Measurements from ENCODE around the gene SLC49A4. TPM values are rescaled to one million over a fixed set of nuclear protein-coding genes. Genes with fewer than 3 reads are reported as not detected.

Gene SLC49A4
- total and polyA plus RNA-seq, 4 donors = 14.1 to 23.0 (median 21.2) TPM

DNA sequence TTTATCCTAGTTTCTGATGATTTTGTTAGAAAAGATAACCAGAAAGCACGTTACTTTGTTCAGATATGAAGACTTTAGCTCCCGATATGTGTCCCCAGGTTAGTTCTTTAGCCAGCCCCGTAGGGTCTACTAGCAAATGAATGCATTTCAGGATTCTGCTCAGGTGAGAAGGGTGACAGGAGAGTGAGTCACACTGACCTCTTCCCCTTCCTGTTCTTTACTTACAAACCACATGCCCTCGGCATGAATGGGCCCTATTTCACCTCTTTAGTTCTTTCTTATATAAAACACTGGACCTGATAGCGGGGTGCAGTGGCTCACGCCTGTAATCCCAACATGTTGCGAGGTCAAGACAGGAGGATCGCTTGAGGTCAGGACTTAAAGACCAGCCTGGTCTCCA, 98.4 kb downstream of the SLC49A4 start:
- no peaks in the 10 kb centered on the region for H3K27me3 ChIP-seq (ENCODE audit: control insufficient read depth, insufficient read depth, low read length)
- 83% methylated on average over 4 of the region's 8 CpGs for WGBS (ENCODE audit: insufficient coverage)

DNA sequence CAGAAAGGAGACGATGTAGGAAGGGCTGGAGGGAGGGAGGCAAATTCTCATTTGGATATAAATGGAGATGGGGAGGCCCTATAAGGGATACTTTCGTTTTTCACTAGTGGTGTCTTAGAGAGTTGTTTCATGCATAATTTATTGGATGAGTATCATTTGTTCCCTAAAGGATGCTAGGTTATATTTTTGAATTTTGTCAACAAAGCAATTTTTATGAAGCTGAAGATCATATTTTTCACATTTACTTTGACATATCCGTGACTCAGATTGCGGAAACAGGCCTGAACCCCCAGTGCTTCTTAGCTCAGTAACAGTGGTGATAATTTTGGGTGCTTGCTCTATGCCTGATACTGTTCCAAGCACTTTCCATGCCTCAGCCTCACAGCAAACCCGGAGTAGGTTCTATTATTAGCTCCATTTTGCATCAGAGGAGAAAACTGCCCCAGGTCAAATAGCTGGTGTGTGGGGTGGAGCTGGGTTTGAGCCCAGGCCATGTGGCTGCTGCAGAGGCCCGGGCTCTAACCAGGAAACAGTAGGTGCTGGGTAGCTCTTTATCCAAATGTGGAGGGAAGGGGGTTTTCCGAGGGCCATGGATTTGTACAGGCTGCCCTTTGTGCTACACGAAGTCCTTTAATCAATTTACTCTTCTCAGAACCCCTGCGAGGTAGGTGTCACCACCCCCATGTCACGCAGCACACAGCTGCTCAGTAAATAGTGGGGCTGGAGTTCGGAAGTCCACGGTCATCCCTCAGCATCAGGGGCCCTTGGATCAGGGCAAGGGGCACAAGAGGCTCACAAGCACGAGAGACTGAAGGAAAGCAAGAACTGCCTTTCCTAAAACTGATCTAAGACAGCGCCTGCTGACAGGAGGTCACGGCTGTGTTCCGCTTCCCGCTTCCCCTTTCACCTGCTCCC, 99.1 kb downstream of the SLC49A4 start:
- no peak for DNase-seq (ENCODE audit: low read depth in 4 of 6, low spot score in 6 of 6)
- 79% methylated on average over 7 of the region's 17 CpGs for WGBS (ENCODE audit: insufficient coverage)
- Histone ChIP-seq H3K4me1 (ENCODE audit: control insufficient read depth, insufficient read depth, low read length) (peaks cover 8% of the 10 kb centered on the region), H3K27ac (ENCODE audit: low read depth, low read length) (no peak overlapping the region), H3K27me3 (ENCODE audit: control insufficient read depth, insufficient read depth, low read length) (no peaks in the 10 kb centered on the region), H3K4me3 (ENCODE audit: low read depth, low read length) (no peak overlapping the region), H3K36me3 (ENCODE audit: control insufficient read depth, insufficient read depth, low read length) (no peaks in the 10 kb centered on the region), H3K9me3 (ENCODE audit: control insufficient read depth, insufficient read depth, low read length) (no peaks in the 10 kb centered on the region)

More for the DNA sequence above, 98.4 kb downstream of the SLC49A4 start:
- H3K4me3 ChIP-seq (ENCODE audit: low read depth, low read length) = no peak overlapping the region
- DNase-seq (ENCODE audit: low read depth in 4 of 6, low spot score in 6 of 6) = no peak
- H3K4me1 ChIP-seq (ENCODE audit: control insufficient read depth, insufficient read depth, low read length) = peaks cover 8% of the 10 kb centered on the region
- H3K9me3 ChIP-seq (ENCODE audit: control insufficient read depth, insufficient read depth, low read length) = no peaks in the 10 kb centered on the region
- H3K36me3 ChIP-seq (ENCODE audit: control insufficient read depth, insufficient read depth, low read length) = no peaks in the 10 kb centered on the region
- H3K27ac ChIP-seq (ENCODE audit: low read depth, low read length) = no peak overlapping the region

DNA sequence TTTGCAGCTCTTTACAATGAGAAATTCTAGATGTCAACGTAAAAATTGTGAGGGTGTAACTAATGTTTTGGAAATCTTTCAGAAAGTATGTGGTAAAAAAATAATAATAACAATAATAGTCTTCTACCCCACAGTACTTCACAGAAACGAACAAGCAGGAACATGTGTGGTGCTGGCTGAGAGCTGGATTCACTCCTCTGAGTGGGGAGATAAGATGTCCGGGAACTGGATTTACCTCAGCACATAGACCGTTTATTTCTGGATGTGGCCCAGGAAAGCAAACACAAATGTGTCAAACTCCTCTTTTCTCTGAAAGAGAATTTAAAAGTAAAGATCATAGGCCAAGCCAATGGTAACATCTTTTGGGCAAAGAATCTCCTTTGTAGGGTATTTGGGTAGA, 103.4 kb downstream of the SLC49A4 start:
- Histone ChIP-seq H3K9me3 (ENCODE audit: control insufficient read depth, insufficient read depth, low read length) (no peaks in the 10 kb centered on the region), H3K4me1 (ENCODE audit: control insufficient read depth, insufficient read depth, low read length) (no peaks in the 10 kb centered on the region), H3K4me3 (ENCODE audit: low read depth, low read length) (no peak overlapping the region), H3K36me3 (ENCODE audit: control insufficient read depth, insufficient read depth, low read length) (no peaks in the 10 kb centered on the region), H3K27me3 (ENCODE audit: control insufficient read depth, insufficient read depth, low read length) (no peaks in the 10 kb centered on the region), H3K27ac (ENCODE audit: low read depth, low read length) (no peak overlapping the region)
- no peak for DNase-seq (ENCODE audit: low read depth in 4 of 6, low spot score in 6 of 6)
- no CpG with 5 or more reads among the region's 4 CpGs for WGBS (ENCODE audit: insufficient coverage)

DNA sequence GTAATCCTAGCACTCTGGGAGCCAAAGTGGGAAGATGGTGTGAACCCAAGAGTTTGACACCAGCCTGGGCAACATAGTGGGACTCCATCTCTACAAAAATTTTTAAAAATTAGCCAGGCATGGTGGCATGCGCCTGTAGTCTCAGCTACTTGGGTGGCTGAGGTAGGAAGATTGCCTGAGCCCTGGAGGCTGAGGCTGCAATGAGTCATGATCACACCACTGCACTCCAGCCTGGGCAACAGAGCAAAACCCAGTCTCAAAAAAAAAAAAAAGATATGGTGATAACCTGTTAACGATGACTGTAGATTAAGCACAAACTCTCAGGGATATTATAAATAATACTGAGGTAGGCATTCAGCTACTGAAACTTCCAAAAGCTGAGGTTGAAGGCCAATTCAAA, 107.5 kb downstream of the SLC49A4 start:
- no peak overlapping the region for H3K27ac ChIP-seq (ENCODE audit: low read depth, low read length)
- WGBS (ENCODE audit: insufficient coverage) = no CpG with 5 or more reads among the region's 2 CpGs
- no peaks in the 10 kb centered on the region for H3K36me3 ChIP-seq (ENCODE audit: control insufficient read depth, insufficient read depth, low read length)

DNA sequence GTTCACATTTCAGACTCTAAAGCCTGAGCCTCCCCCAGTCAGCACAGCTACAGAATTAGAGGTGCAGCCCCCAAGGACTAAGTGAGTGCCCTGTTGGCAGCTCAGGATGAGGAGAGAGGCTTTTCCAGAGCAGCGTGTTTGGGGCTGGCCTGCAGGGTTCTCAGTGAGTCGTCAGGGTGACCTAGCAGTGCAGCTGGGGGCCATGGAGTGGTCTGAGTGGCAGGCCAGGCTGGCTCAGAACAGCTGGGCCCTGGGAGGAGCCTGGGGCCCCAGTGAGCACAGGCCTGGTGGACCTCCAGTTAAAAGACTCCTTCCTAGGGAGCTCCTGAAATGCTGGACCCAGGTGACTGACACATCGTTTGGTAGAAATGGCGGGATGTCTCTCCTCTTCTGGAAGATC, 108.3 kb downstream of the SLC49A4 start:
- no peak for DNase-seq (ENCODE audit: low read depth in 4 of 6, low spot score in 6 of 6)
- no peak overlapping the region for H3K4me3 ChIP-seq (ENCODE audit: low read depth, low read length)
- no peaks in the 10 kb centered on the region for H3K36me3 ChIP-seq (ENCODE audit: control insufficient read depth, insufficient read depth, low read length)
- 37% methylated on average over 2 of the region's 4 CpGs for WGBS (ENCODE audit: insufficient coverage)
- H3K9me3 ChIP-seq (ENCODE audit: control insufficient read depth, insufficient read depth, low read length) = no peaks in the 10 kb centered on the region
- H3K4me1 ChIP-seq (ENCODE audit: control insufficient read depth, insufficient read depth, low read length) = no peaks in the 10 kb centered on the region
- H3K27me3 ChIP-seq (ENCODE audit: control insufficient read depth, insufficient read depth, low read length) = no peaks in the 10 kb centered on the region
- H3K27ac ChIP-seq (ENCODE audit: low read depth, low read length) = no peak overlapping the region

More for the DNA sequence above, 107.5 kb downstream of the SLC49A4 start:
- Histone ChIP-seq H3K9me3 (ENCODE audit: control insufficient read depth, insufficient read depth, low read length) (no peaks in the 10 kb centered on the region), H3K27me3 (ENCODE audit: control insufficient read depth, insufficient read depth, low read length) (no peaks in the 10 kb centered on the region), H3K4me3 (ENCODE audit: low read depth, low read length) (no peak overlapping the region), H3K4me1 (ENCODE audit: control insufficient read depth, insufficient read depth, low read length) (no peaks in the 10 kb centered on the region)
- DNase-seq (ENCODE audit: low read depth in 4 of 6, low spot score in 6 of 6) = no peak

DNA sequence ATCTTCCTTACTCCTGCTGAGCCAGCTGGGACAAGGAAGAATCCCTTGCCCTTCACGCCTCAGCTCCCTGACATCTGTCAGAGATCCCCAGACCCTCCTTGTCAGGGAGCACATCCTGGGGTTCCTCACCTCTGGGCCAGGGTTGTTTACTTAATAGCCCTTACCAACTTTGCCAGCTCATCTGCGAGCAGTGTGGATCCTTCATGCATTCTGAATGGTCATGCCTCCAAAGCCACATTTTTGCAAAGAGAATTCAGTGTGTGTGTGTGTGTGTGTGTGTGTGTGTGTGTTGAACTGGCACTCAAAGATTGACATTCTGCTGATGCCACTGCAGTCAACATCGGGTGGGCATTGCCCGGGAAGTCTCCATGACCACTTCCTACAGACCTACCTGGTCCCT, 112.6 kb downstream of the SLC49A4 start:
- Histone ChIP-seq H3K9me3 (ENCODE audit: control insufficient read depth, insufficient read depth, low read length) (no peaks in the 10 kb centered on the region), H3K4me1 (ENCODE audit: control insufficient read depth, insufficient read depth, low read length) (no peaks in the 10 kb centered on the region), H3K36me3 (ENCODE audit: control insufficient read depth, insufficient read depth, low read length) (peaks cover 28% of the 10 kb centered on the region), H3K27me3 (ENCODE audit: control insufficient read depth, insufficient read depth, low read length) (no peaks in the 10 kb centered on the region), H3K4me3 (ENCODE audit: low read depth, low read length) (no peak overlapping the region), H3K27ac (ENCODE audit: low read depth, low read length) (no peak overlapping the region)
- WGBS (ENCODE audit: insufficient coverage) = 68% methylated on average over 3 of the region's 4 CpGs
- no peak for DNase-seq (ENCODE audit: low read depth in 4 of 6, low spot score in 6 of 6)

DNA sequence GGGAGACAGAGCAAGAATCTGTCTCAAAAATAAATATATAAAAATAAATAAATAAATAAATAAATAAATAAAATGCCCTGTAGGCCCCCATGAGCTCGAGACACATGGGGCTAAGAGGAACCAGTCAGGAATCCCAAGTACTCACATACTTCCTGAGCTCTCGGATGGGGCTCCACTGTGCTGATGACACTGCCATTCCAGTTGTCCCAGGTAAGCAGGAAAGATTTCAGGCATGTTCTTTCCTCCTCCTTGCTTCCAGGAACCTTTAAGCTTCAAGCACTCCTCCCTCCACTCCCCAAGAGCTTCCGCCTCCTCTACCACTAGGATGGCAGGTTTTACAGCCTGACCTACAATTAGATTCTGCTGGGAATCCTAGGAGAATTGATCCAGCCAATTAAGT, 113.4 kb downstream of the SLC49A4 start:
- Histone ChIP-seq H3K36me3 (ENCODE audit: control insufficient read depth, insufficient read depth, low read length) (peaks cover 36% of the 10 kb centered on the region), H3K27me3 (ENCODE audit: control insufficient read depth, insufficient read depth, low read length) (no peaks in the 10 kb centered on the region), H3K4me3 (ENCODE audit: low read depth, low read length) (no peak overlapping the region), H3K27ac (ENCODE audit: low read depth, low read length) (no peak overlapping the region), H3K9me3 (ENCODE audit: control insufficient read depth, insufficient read depth, low read length) (no peaks in the 10 kb centered on the region), H3K4me1 (ENCODE audit: control insufficient read depth, insufficient read depth, low read length) (no peaks in the 10 kb centered on the region)
- WGBS (ENCODE audit: insufficient coverage) = 91% methylated on average over 2 of the region's 3 CpGs
- peak in 1 of 6 donors; percentile 56 for DNase-seq (ENCODE audit: low read depth in 4 of 6, low spot score in 6 of 6)

DNA sequence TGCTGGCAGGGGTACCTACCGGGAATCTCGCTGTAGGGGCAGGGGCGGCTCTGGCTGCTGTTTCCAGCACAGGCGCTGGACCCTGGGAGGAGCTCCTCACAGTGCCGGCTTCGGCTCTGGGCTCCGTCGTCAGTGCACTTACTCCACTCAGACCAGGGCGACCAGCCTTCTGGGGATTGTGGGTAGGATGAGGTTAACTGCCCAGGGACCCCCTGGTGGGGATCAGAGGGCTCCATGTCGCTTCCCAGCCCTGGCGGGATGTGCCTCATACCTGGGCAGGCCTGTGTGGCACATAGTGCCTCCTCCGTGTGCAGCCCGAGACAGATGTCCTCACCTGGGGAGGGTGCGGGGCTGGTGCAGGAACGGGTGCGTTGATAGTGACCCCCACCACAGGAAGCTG, 117.0 kb downstream of the SLC49A4 start:
- H3K9me3 ChIP-seq (ENCODE audit: control insufficient read depth, insufficient read depth, low read length) = no peaks in the 10 kb centered on the region
- no peak overlapping the region for H3K4me3 ChIP-seq (ENCODE audit: low read depth, low read length)
- WGBS (ENCODE audit: insufficient coverage) = 92% methylated on average over 14 of the region's 16 CpGs
- H3K27ac ChIP-seq (ENCODE audit: low read depth, low read length) = no peak overlapping the region
- H3K4me1 ChIP-seq (ENCODE audit: control insufficient read depth, insufficient read depth, low read length) = no peaks in the 10 kb centered on the region
- no peak for DNase-seq (ENCODE audit: low read depth in 4 of 6, low spot score in 6 of 6)
- no peaks in the 10 kb centered on the region for H3K27me3 ChIP-seq (ENCODE audit: control insufficient read depth, insufficient read depth, low read length)
- H3K36me3 ChIP-seq (ENCODE audit: control insufficient read depth, insufficient read depth, low read length) = peaks cover 51% of the 10 kb centered on the region

DNA sequence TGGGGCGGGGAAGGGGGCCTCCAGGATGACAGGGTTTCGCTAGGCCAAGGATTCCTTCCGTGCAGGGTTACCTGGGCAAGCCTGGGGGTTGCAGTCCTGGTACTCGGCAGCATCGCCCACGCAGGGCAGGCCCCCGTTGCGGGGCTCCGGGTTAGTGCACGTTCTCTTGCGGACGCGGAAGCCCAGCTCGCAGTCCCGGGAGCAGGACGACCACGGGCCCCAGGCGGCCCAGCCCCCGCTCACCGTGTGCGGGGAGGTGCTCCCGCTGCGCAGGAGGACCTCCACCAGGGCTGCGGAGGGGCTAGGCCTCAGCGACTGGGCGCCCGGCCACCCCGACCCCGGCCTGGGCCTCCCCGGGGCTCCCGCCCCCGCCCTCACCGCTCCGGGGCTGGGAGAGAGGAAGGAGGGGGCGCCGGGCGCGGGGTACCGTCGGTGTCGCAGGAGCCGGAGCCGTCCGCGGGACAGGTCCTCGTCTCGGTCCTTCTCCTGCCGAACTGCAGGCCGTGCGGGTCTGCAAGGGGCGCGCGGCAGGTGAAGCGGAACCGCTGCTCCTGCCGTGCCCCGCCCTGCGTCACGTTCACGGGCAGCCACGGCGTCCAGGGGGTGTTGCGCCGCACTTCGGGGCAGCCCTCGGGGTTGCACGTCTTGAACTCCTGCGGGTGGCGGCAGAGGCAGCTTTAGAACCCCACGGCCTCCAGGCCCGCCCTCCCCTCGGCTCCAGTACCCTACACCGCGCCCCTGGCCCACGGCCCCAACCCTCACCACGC, 118.1 kb downstream of the SLC49A4 start:
- Histone ChIP-seq H3K4me3 (ENCODE audit: low read depth, low read length) (no peak overlapping the region), H3K9me3 (ENCODE audit: control insufficient read depth, insufficient read depth, low read length) (no peaks in the 10 kb centered on the region), H3K27me3 (ENCODE audit: control insufficient read depth, insufficient read depth, low read length) (no peaks in the 10 kb centered on the region), H3K27ac (ENCODE audit: low read depth, low read length) (no peak overlapping the region), H3K36me3 (ENCODE audit: control insufficient read depth, insufficient read depth, low read length) (peaks cover 51% of the 10 kb centered on the region), H3K4me1 (ENCODE audit: control insufficient read depth, insufficient read depth, low read length) (no peaks in the 10 kb centered on the region)
- WGBS (ENCODE audit: insufficient coverage) = 71% methylated on average over 71 of the region's 76 CpGs
- no peak for DNase-seq (ENCODE audit: low read depth in 4 of 6, low spot score in 6 of 6)
